ENCODE data around the gene HAUS8. TPM values are rescaled to one million over a fixed set of nuclear protein-coding genes. Genes with fewer than 3 reads are reported as not detected.

The HAUS8 gene
- total RNA-seq, 1 donor from 2014 or later = 8.1 TPM

DNA sequence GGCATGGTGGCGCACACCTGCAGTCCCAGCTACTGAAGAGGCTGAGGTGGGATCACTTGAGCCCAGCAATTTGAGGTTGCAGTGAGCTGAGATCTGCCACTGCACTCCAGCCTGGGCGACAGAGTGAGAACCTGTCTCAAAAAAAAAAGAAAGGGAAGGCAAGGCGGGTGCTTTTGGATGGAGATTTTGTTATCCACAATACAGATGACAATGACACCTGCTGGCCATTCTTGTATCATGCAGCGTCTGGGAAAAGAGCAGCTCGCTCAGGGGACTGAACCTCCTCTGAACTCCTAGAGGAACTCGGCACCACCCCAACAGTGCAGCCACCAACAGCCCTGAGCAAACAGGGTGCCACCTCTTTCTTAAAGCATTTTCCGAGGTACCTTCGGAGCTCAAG lies 22.8 kb downstream of the HAUS8 start:
- H3K4me3 ChIP-seq = no peak overlapping the region
- no peak overlapping the region for H3K27ac ChIP-seq
- H3K9me3 ChIP-seq = no peaks in the 10 kb centered on the region
- H3K4me1 ChIP-seq = no peaks in the 10 kb centered on the region
- intact Hi-C loops (cut with DNase I) = no loop called here
- TF ChIP-seq, protein P1, sequence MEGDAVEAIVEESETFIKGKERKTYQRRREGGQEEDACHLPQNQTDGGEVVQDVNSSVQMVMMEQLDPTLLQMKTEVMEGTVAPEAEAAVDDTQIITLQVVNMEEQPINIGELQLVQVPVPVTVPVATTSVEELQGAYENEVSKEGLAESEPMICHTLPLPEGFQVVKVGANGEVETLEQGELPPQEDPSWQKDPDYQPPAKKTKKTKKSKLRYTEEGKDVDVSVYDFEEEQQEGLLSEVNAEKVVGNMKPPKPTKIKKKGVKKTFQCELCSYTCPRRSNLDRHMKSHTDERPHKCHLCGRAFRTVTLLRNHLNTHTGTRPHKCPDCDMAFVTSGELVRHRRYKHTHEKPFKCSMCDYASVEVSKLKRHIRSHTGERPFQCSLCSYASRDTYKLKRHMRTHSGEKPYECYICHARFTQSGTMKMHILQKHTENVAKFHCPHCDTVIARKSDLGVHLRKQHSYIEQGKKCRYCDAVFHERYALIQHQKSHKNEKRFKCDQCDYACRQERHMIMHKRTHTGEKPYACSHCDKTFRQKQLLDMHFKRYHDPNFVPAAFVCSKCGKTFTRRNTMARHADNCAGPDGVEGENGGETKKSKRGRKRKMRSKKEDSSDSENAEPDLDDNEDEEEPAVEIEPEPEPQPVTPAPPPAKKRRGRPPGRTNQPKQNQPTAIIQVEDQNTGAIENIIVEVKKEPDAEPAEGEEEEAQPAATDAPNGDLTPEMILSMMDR (IDR thresholded peaks at IDR 0.05) = peak; percentile 69
- DNase-seq = no peak
- peak; percentile 80 for ATAC-seq
- H3K27me3 ChIP-seq = no peaks in the 10 kb centered on the region
- H3K36me3 ChIP-seq = peaks cover 19% of the 10 kb centered on the region

DNA sequence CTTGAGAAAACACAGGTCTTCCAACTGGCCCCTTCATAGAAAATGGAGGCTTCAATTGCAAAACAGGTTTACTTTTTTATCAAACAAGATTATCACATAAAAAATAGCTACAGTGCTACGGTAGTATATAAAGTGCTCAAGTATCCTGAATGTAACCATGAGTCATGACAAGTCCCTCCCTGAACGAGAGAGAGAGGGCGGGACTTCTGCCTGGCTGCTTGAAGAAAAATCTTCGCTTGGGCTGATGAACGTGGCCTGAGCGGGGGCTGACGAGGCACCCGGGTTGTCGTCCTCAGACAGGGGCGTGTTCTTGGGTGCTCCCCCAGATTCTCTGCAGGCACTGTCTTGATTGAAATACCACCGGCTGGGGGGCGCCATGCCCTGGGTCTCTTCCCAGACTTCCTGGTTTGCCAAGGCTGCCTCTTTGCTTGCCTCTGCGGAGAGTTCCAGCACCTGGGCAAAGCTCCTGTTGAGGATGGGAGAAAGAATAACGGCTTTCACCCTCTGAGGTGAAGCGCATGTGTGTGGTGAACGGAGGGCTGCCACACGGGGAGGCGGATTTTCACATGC lies 25.5 kb downstream of the HAUS8 start:
- H3K27me3 ChIP-seq = no peaks in the 10 kb centered on the region
- peaks cover 19% of the 10 kb centered on the region for H3K36me3 ChIP-seq
- H3K4me3 ChIP-seq = no peak overlapping the region
- intact Hi-C loops (cut with DNase I) = no loop called here
- TF ChIP-seq, protein P1 (IDR thresholded peaks at IDR 0.05) = no peak
- H3K9me3 ChIP-seq = no peaks in the 10 kb centered on the region
- no peaks in the 10 kb centered on the region for H3K4me1 ChIP-seq
- H3K27ac ChIP-seq = no peak overlapping the region
- ATAC-seq (peak; percentile 73), DNase-seq (no peak)

DNA sequence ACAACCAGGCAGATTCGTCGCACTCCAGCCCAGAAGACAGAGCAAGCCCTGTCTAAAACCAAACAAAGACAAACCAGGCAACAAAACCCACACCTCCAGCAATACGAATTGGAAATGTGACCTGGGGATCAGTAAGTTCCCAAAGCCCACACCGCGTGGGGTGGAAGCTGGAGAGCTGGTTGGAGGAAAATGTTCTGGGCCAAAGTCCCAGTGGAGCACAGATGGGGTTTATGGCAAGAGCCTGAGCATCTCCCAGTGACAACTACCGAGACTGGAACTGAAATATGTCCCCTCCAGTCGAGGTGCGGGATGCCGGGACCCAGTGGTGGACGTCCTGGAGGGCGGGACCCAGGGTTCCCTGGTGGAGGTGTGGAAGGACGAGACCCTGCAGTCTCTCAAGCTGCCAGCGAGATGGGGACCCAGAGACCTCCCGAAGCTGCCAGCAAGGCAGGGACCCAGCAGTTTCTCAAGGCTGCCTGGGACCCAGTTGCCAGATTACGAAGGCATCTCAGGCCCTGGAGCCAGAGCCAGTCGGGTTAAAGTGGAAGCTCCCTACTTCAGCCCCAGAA lies 26.3 kb downstream of the HAUS8 start:
- no peak for ATAC-seq
- intact Hi-C loops (cut with DNase I) = no loop called here

GRCh38 chr19:17045907-17046502 lies 29.2 kb downstream of the HAUS8 start:
- TF ChIP-seq, protein P1 (IDR thresholded peaks at IDR 0.05) = no peak
- ATAC-seq (no peak), DNase-seq (no peak)
- H3K27ac ChIP-seq = no peak overlapping the region
- H3K36me3 ChIP-seq = peaks cover 10% of the 10 kb centered on the region
- intact Hi-C loops (cut with DNase I) = no loop called here
- no peak overlapping the region for H3K4me3 ChIP-seq
- H3K4me1 ChIP-seq = no peaks in the 10 kb centered on the region
- no peaks in the 10 kb centered on the region for H3K27me3 ChIP-seq
- H3K9me3 ChIP-seq = no peaks in the 10 kb centered on the region

More for the DNA sequence above, 26.3 kb downstream of the HAUS8 start:
- Histone ChIP-seq H3K27me3 (no peaks in the 10 kb centered on the region), H3K4me3 (no peak overlapping the region), H3K9me3 (no peaks in the 10 kb centered on the region), H3K4me1 (no peaks in the 10 kb centered on the region), H3K27ac (no peak overlapping the region), H3K36me3 (peaks cover 19% of the 10 kb centered on the region)
- DNase-seq = no peak
- TF ChIP-seq, protein P1 (IDR thresholded peaks at IDR 0.05) = no peak

GRCh38 chr19:17043744-17044143 lies 31.5 kb downstream of the HAUS8 start:
- intact Hi-C loops (cut with DNase I) = no loop called here
- Histone ChIP-seq H3K4me1 (no peaks in the 10 kb centered on the region), H3K27ac (no peak overlapping the region), H3K4me3 (no peak overlapping the region), H3K27me3 (no peaks in the 10 kb centered on the region), H3K9me3 (no peaks in the 10 kb centered on the region), H3K36me3 (no peaks in the 10 kb centered on the region)
- TF ChIP-seq, protein P1 (IDR thresholded peaks at IDR 0.05) = no peak
- no peak for DNase-seq
- no peak for ATAC-seq
